DMS114 treated with DMSO at 0.1 percent for 48 hours (cell line): ENCODE measurements around the gene PKN2.
"Not testable (repeated sequence)": the region's sequence is repeated elsewhere in the genome, so short reads cannot be mapped to it uniquely, and the experiment has no call there.

Experiments
- DNase-seq: peaks from one replicate; lab custom pipeline; 2025; ENCODE audit not compliant: unreplicated experiment; lab: John Stamatoyannopoulos, UW

The PKN2 gene

GRCh38 chr1:88678405-88678804 is 5.7 kb upstream of the PKN2 start:
- no peak for DNase-seq

- no peak for DNase-seq
Observed at GRCh38 chr1:88680471-88680870, 3.6 kb upstream of the PKN2 start.

GRCh38 chr1:88680911-88681622 is 3.0 kb upstream of the PKN2 start:
- DNase-seq, result no peak

GRCh38 chr1:88684482-88685258 is 597 bp downstream of the PKN2 start:
- peak; percentile 82 for DNase-seq

GRCh38 chr1:88685259-88685620 is 1.2 kb downstream of the PKN2 start:
- DNase-seq, result peak; percentile 46

- DNase-seq, result no peak
Observed at GRCh38 chr1:88691540-88691939, 7.5 kb downstream of the PKN2 start.

- DNase-seq, result no peak
Observed at GRCh38 chr1:88695781-88696180, 11.7 kb downstream of the PKN2 start.

- DNase-seq, result no peak
Observed at GRCh38 chr1:88697503-88697902, 13.4 kb downstream of the PKN2 start.

GRCh38 chr1:88698140-88698539 is 14.1 kb downstream of the PKN2 start:
- DNase-seq, result no peak

- no peak for DNase-seq
Observed at GRCh38 chr1:88698764-88699163, 14.7 kb downstream of the PKN2 start.

- DNase-seq, result no peak
Observed at GRCh38 chr1:88700425-88701013, 16.4 kb downstream of the PKN2 start.

GRCh38 chr1:88701275-88701674 is 17.2 kb downstream of the PKN2 start:
- no peak for DNase-seq

GRCh38 chr1:88701793-88702192 is 17.7 kb downstream of the PKN2 start:
- DNase-seq, result not testable (repeated sequence)

- DNase-seq, result no peak
Observed at GRCh38 chr1:88708011-88708410, 23.9 kb downstream of the PKN2 start.

- DNase-seq, result not testable (repeated sequence)
Observed at GRCh38 chr1:88712907-88713306, 28.8 kb downstream of the PKN2 start.

- not testable (repeated sequence) for DNase-seq
Observed at GRCh38 chr1:88716571-88716970, 32.5 kb downstream of the PKN2 start.

GRCh38 chr1:88722492-88722891 is 38.4 kb downstream of the PKN2 start:
- no peak for DNase-seq

- DNase-seq, result no peak
Observed at GRCh38 chr1:88726697-88727096, 42.6 kb downstream of the PKN2 start.

GRCh38 chr1:88727205-88727604 is 43.1 kb downstream of the PKN2 start:
- DNase-seq, result no peak

- DNase-seq, result no peak
Observed at GRCh38 chr1:88729297-88729696, 45.2 kb downstream of the PKN2 start.

- DNase-seq, result no peak
Observed at GRCh38 chr1:88730132-88730675, 46.1 kb downstream of the PKN2 start.

- DNase-seq, result no peak
Observed at GRCh38 chr1:88730995-88731394, 46.9 kb downstream of the PKN2 start.
